HG02642 (cell line): ENCODE data around the gene TBC1D7.

ENCODE experiments used
- ATAC-seq: cut with Tn5 transposase; IDR thresholded peaks from one replicate; pipeline ENCODE4 v1.9.1; 2021; ENCODE audit warnings: mild to moderate bottlenecking; ENCODE audit not compliant: unreplicated experiment, poor library complexity

The TBC1D7 gene

GRCh38 chr6:13357551-13358075, 29.3 kb upstream of the TBC1D7 start:
- no peak for ATAC-seq

DNA sequence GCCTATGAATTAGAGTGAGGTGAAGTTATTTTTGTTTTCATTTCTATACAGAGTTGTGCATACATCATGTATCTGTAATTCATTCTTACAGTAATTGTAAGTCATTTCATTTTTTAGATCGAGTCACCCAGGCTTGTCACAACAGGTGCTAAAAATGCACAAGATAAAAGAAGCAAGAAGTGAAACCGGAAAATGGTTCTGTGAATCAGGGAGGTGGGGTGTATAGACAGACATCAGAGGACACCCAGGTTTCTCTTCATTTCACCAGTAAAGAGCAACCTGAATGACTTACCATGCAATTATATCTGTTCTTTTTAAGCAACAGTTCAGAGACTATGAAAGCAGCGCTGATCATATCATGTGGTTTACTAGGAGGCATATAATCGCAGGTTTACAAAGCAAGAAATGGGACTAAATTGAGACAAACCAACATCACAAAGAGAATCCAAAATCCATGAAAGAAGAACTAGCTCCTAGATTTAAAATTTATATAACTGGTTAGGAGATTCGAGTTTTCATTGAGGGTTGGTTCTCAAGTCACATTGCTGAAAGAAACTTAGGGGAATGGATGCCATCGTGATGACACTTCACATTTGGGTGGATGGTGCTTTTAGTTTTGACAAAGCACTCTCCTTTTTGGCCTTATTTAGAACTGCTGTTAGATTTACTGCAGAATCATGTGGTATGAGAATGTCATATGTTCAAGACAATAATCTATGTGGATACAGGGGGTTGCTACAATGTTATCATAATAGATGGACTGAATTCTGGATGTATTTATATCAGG, 27.9 kb upstream of the TBC1D7 start:
- peak; percentile 91 for ATAC-seq

- ATAC-seq: peak; percentile 37
These were observed 27.0 kb upstream of the TBC1D7 start for GRCh38 chr6:13355043-13355945.

GRCh38 chr6:13354331-13355042, 26.1 kb upstream of the TBC1D7 start:
- ATAC-seq: no peak

- ATAC-seq: no peak
These were observed 23.8 kb upstream of the TBC1D7 start for GRCh38 chr6:13352165-13352564.

DNA sequence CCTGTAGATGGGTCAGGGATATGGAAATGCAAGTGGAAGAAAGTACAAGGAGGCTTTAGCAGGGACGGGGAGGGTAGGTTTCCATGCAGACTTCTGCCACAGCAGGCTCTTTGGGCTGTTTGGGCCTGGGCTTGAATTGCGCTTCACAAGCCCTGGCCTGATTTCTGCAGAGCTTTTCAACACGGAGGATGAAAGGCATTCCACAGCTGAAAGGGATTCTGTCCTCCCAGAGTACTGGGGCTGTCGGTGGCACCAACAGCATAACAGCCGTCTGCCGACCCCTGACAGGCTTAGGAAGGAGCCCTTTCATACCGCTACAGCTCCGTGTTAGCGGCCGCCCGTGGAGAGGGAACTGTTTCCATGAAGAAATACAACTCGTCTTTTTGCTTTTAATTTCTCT, 22.9 kb upstream of the TBC1D7 start:
- ATAC-seq: no peak

GRCh38 chr6:13349811-13350506, 21.6 kb upstream of the TBC1D7 start:
- ATAC-seq: no peak

DNA sequence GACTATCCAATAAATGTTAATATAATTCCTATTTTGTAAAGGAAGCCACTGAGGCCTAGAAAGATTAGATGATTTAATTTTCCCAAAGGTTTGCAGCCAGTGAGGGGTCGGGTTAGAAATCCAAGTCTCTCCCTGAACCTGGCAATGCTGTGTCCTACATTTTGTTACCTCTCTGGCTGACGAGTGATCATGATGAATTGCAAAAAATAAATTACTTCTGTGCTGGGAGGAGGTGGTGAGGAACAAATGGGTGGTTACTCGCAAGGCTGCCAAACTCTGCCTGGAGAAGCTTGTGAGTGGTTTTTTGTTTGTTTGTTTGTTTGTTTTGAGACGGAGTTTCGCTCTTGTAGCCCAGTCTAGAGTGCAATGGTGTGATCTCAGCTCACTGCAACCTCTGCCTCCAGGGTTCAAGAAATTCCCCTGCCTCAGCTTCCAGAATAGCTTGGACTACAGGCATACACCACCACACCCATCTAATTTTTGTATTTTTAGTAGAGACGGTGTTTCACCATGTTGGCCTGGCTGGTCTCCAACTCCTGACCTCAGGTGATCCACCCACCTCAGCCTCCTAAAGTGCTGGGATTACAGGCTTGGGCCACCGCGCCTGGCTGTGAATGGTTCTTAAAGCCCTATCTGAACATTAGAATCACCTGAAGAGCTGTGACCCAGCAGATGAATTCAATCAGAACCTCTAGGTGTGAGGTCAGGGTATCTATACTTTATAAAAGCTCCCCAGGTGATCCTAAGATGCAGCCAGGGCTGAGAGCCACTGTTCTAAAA, 20.2 kb upstream of the TBC1D7 start:
- no peak for ATAC-seq

- no peak for ATAC-seq
These were observed 17.9 kb upstream of the TBC1D7 start for GRCh38 chr6:13346245-13346644.

GRCh38 chr6:13342414-13343019, 14.2 kb upstream of the TBC1D7 start:
- no peak for ATAC-seq

GRCh38 chr6:13339863-13340630, 11.7 kb upstream of the TBC1D7 start:
- no peak for ATAC-seq

DNA sequence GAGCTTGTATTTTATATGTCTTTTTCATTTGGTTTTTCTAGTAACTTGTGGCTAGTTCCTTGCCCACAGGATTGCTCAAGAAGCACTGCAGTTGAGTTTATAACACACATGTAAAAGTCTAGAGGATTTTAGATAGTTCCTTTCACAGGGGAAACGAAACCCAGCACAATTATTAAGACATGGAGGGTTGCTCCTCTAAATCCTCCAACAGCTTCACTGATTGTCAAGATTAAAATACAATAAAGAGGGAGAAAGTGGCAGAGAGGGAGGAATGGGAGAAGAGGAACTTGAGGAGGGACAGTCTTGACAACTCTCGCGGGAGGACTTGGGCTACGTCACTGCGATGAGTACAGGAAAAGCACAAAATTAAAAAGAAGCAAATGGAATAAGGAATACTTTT, 9.7 kb upstream of the TBC1D7 start:
- no peak for ATAC-seq

DNA sequence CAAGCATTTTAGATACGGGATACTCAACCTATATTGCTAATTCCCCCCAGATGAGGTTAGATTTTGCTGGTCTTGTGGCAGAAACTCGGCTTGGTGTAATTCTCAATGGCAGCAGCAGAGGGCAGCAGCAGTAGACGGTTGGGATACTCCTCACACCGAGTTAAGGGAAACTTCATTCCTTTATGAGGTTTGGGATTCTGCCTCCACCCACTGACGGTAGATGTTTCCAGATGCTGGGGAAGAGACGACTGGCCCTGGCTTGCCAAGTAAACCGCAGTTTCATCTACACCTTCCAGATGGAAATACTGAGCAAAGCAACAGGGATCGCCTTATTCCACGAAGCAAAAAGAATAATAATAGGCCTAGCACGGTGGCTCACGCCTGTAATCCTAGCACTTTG, 8.2 kb upstream of the TBC1D7 start:
- ATAC-seq: peak; percentile 48

DNA sequence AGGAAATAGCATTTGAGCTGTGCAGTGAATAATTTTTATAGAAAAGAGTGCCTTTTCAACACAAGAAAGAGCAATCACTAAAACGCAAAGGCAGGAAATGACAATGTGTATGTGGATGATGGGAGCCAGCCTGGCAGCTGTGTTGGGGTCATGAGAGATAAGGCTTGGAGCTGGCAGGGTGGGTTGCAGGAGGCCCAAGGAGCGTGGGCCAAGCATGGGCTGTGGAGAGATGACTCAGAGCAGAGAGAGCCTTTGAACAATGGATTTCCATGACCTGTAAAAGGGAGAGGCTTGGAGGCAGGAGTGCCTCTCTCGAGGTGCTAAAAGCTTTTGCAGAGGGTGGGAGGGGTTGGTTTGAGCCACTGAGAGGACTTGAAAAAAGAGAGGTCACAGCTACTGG, 6.6 kb upstream of the TBC1D7 start:
- no peak for ATAC-seq

DNA sequence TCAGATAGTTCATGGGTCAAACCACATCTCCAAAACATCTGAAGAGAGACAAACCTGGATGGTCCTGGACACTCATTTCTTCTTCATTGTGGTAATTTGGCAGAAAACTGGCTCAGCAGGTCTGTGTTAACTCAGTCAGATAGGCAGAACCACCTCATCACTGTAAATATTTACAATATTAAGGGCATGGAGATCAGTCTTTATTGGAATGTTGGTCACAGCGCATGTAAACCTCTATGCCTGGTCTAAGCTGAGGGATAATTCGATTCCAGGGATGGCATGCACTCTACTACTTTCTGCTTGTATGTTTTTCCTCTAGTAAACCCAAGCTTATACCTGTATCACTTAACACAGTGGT, 4.0 kb upstream of the TBC1D7 start:
- no peak for ATAC-seq

DNA sequence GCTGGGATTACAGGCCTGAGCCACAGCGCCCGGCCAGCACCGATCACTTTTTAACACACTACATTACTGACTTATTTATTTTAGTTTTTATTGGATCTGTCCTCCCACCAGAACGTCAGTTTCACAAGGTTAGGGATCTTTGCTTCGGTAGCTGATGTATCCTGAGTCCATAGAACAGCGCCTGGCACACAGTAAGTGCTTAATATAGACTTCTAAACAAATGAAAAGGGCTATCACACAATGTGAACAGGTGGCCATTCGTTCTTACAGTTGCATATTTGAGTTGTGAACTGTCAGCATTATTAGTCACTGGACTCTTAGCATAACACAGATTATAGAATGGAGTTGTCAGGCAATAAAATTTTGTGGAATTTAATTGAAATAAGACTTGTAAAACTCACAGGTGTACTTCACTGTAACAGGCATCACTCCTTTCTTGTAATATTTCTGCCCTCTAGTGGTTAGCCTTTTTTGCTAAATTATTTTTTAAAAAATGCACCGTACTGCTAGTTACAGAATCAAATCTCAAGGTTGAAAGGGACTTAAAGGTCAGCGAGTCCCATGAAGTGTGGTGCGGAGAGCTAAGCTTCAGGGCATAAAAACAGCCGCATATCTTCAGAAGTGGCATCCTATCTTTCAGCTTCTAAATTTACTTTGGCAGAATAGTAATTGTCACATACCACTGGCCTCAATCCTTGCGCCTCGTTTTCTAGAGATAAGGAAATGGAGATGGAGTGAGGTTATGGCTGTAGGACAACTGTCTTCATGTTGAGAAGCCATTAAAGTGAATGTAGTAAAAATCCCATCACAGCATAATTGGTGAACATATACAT, 3.4 kb upstream of the TBC1D7 start:
- no peak for ATAC-seq

DNA sequence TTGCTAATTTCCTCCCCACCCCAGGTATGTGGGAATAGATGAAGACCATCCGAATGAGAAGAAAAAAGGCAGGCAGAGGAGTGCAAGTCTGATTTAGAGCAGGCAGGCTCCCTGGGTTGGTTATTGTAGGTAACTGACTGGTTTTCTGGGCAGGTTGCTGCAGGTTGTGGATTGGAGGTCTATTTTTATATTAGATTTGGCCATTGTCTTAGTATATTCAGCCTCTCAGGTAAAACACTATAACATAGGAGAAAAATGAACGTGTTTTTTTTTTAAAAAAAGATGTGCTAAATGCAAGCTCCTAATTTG, 492 bp upstream of the TBC1D7 start:
- ATAC-seq: no peak

DNA sequence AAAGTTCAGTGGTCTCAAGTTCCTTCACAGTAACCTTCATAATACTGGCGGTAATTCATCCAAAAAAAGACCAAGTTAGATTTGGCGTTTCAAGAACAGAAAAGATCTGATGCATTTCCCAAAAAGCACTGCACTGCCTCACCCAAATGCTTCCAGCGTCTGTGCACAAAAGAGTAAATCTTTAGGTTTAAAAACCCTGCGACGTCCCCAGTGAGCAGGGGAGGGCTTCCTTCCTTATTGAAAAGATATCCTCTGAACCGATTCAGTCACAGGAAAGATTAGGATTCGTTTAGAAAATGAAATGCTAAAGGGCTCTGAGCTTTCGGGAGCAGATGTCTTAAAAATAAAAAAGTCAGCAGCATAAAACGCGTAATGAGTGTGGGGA, 654 bp downstream of the TBC1D7 start:
- no peak for ATAC-seq
